ENCODE measurements around the gene AQP12B. TPM values are rescaled to one million over a fixed set of nuclear protein-coding genes. Genes with fewer than 3 reads are reported as not detected.

The AQP12B gene
- polyA plus RNA-seq, 1 donor (not counting 4 experiments of a cell fraction or from before 2014, with no cell fraction given), result not detected

GRCh38 chr2:240726876-240727275 lies 44.2 kb upstream of the AQP12B start:
- no peaks in the 10 kb centered on the region for H3K9me1 ChIP-seq (ENCODE audit: control insufficient read depth, extremely low read depth, insufficient read depth, low read length)
- DNase-seq (ENCODE audit: low read depth, low spot score) (no peak), FAIRE-seq (no peak)
- H4K20me1 ChIP-seq (ENCODE audit: control insufficient read depth, extremely low read depth, insufficient read depth, low read length), result no peaks in the 10 kb centered on the region
- no peak overlapping the region for H2AFZ ChIP-seq (ENCODE audit: control insufficient read depth, low read length)
- H3K4me2 ChIP-seq (ENCODE audit: control insufficient read depth, extremely low read depth, insufficient read depth, low read depth, low read length), result no peak overlapping the region
- peaks cover 18% of the 10 kb centered on the region for H3K27me3 ChIP-seq (ENCODE audit: control insufficient read depth, extremely low read depth, insufficient read depth, low read length)
- no peak for TF ChIP-seq EZH2 (IDR thresholded peaks at IDR 0.05; ENCODE audit: low read length)
- TF ChIP-seq, protein P1, sequence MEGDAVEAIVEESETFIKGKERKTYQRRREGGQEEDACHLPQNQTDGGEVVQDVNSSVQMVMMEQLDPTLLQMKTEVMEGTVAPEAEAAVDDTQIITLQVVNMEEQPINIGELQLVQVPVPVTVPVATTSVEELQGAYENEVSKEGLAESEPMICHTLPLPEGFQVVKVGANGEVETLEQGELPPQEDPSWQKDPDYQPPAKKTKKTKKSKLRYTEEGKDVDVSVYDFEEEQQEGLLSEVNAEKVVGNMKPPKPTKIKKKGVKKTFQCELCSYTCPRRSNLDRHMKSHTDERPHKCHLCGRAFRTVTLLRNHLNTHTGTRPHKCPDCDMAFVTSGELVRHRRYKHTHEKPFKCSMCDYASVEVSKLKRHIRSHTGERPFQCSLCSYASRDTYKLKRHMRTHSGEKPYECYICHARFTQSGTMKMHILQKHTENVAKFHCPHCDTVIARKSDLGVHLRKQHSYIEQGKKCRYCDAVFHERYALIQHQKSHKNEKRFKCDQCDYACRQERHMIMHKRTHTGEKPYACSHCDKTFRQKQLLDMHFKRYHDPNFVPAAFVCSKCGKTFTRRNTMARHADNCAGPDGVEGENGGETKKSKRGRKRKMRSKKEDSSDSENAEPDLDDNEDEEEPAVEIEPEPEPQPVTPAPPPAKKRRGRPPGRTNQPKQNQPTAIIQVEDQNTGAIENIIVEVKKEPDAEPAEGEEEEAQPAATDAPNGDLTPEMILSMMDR (optimal IDR thresholded peaks at IDR 0.05 in 1 of 3, IDR thresholded peaks at IDR 0.05 in 1 of 3, conservative IDR thresholded peaks at IDR 0.05 in 1 of 3; ENCODE audit: extremely low read depth in 1 of 3, insufficient read depth in 2 of 3, low read length in 3 of 3), result no peak
- dilution Hi-C loops (cut with MboI; ENCODE audit: extremely low pct_ligation_motif_present, low sequenced_read_pairs), result no loop called here
- no peak overlapping the region for H3K4me3 ChIP-seq (ENCODE audit: control insufficient read depth in 2 of 3, extremely low read depth in 1 of 3, insufficient read depth in 2 of 3, low read depth in 1 of 3, low read length in 3 of 3)
- H3K4me1 ChIP-seq (ENCODE audit: control insufficient read depth, extremely low read depth, insufficient read depth, low read length), result no peaks in the 10 kb centered on the region
- H3K9ac ChIP-seq (ENCODE audit: control insufficient read depth, extremely low read depth, insufficient read depth, low read length), result no peak overlapping the region
- H3K9me3 ChIP-seq (ENCODE audit: control insufficient read depth, low read depth, low read length), result no peaks in the 10 kb centered on the region
- H3K36me3 ChIP-seq (ENCODE audit: control insufficient read depth in 2 of 2, extremely low read depth in 1 of 2, insufficient read depth in 2 of 2, low read length in 2 of 2), result no peaks in the 10 kb centered on the region
- no peaks in the 10 kb centered on the region for H3K79me2 ChIP-seq (ENCODE audit: control insufficient read depth, insufficient read depth, low read length)
- no peak overlapping the region for H3K27ac ChIP-seq (ENCODE audit: control insufficient read depth, insufficient read depth, low read length)

DNA sequence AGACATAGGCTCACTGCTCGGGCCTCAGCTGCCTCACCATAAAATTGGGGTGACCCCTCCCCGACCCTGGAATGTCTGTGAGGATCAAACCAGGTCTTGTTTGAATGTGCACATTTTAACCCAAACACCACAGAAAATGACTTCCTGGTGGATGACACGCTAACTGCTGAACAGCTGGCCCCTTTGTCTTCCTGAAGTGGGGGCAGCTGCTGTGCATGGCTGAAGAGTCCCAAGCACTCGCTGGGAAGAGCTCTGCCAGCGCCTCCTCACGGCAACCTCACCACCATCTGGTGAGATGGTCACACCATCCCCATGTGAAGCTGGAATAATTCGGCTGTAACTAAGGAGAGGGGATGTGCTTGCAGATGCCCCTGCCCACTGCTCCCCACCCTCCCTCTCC lies 43.0 kb upstream of the AQP12B start:
- DNase-seq (ENCODE audit: low read depth, low spot score), result no peak

More for the DNA sequence above, 43.0 kb upstream of the AQP12B start:
- Histone ChIP-seq H3K4me1 (ENCODE audit: control insufficient read depth, extremely low read depth, insufficient read depth, low read length) (no peaks in the 10 kb centered on the region), H2AFZ (ENCODE audit: control insufficient read depth, low read length) (no peak overlapping the region), H3K79me2 (ENCODE audit: control insufficient read depth, insufficient read depth, low read length) (no peaks in the 10 kb centered on the region), H3K27ac (ENCODE audit: control insufficient read depth, insufficient read depth, low read length) (no peak overlapping the region), H3K36me3 (ENCODE audit: control insufficient read depth in 2 of 2, extremely low read depth in 1 of 2, insufficient read depth in 2 of 2, low read length in 2 of 2) (no peaks in the 10 kb centered on the region), H3K27me3 (ENCODE audit: control insufficient read depth, extremely low read depth, insufficient read depth, low read length) (peaks cover 14% of the 10 kb centered on the region), H3K9ac (ENCODE audit: control insufficient read depth, extremely low read depth, insufficient read depth, low read length) (no peak overlapping the region), H3K9me1 (ENCODE audit: control insufficient read depth, extremely low read depth, insufficient read depth, low read length) (no peaks in the 10 kb centered on the region), H4K20me1 (ENCODE audit: control insufficient read depth, extremely low read depth, insufficient read depth, low read length) (no peaks in the 10 kb centered on the region), H3K4me3 (ENCODE audit: control insufficient read depth in 2 of 3, extremely low read depth in 1 of 3, insufficient read depth in 2 of 3, low read depth in 1 of 3, low read length in 3 of 3) (no peak overlapping the region), H3K4me2 (ENCODE audit: control insufficient read depth, extremely low read depth, insufficient read depth, low read depth, low read length) (no peak overlapping the region), H3K9me3 (ENCODE audit: control insufficient read depth, low read depth, low read length) (no peaks in the 10 kb centered on the region)
- FAIRE-seq, result no peak
- TF ChIP-seq, protein P1 (optimal IDR thresholded peaks at IDR 0.05 in 1 of 3, IDR thresholded peaks at IDR 0.05 in 1 of 3, conservative IDR thresholded peaks at IDR 0.05 in 1 of 3; ENCODE audit: extremely low read depth in 1 of 3, insufficient read depth in 2 of 3, low read length in 3 of 3), result no peak
- TF ChIP-seq EZH2 (IDR thresholded peaks at IDR 0.05; ENCODE audit: low read length), result no peak
- dilution Hi-C loops (cut with MboI; ENCODE audit: extremely low pct_ligation_motif_present, low sequenced_read_pairs), result no loop called here
